OCI-LY1 (cell line): ENCODE measurements around the gene TMOD2.

Source experiments
- CTCF ChIP-seq: fragments of 200-600 bp; sonication (generic), shearing (Covaris generic); IDR thresholded peaks from 2 replicates; pipeline ENCODE4 v1.5.1; 2017; ENCODE audit warnings: mild to moderate bottlenecking, antibody characterized with exemption, low read length, moderate library complexity, mixed read lengths
- EZH2 ChIP-seq: fragments of 200-600 bp; sonication (generic), shearing (Covaris generic); IDR thresholded peaks from 2 replicates; pipeline ENCODE4 v1.8.0; 2017; ENCODE audit warnings: borderline replicate concordance, mixed run types, mild to moderate bottlenecking, antibody characterized with exemption, low read length, moderate library complexity, mixed read lengths

- TF ChIP-seq CTCF, result no peak
- TF ChIP-seq EZH2, result no peak
Measured at GRCh38 chr15:51749307-51749706, 2.1 kb upstream of the TMOD2 start.
